Cardiac fibroblast (primary cell): Measurements from ENCODE around the gene PTPN2.
"Not testable (repeated sequence)": the region's sequence is repeated elsewhere in the genome, so short reads cannot be mapped to it uniquely, and the experiment has no call there.

Experiments
- DNase-seq, 2 donors: peaks; one replicate each; pipeline versions ENCODE4 v3.0.0 to v3.0.0-alpha.2; 2010; ENCODE audit warnings: low read depth in 2 of 2
- H3K4me3 ChIP-seq, 2 donors: replicated peaks in 1 of 2; 1 replicate in 1 of 2; 2 replicates in 1 of 2; pipeline ENCODE4 v1.5.1; 2011; ENCODE audit warnings: low read depth in 2 of 2, low read length in 2 of 2, mild to moderate bottlenecking in 2 of 2, moderate library complexity in 1 of 2
- CTCF ChIP-seq: IDR thresholded peaks from one replicate; pipeline ENCODE4 v1.5.1; 2011; ENCODE audit warnings: low read depth, mild to moderate bottlenecking, low read length, inconsistent platforms

PTPN2 gene

GRCh38 chr18:12767580-12768155 is 116.4 kb downstream of the PTPN2 start:
- DNase-seq, result no peak
- no peak overlapping the region for H3K4me3 ChIP-seq
- no peak for TF ChIP-seq CTCF

GRCh38 chr18:12766986-12767433 is 117.0 kb downstream of the PTPN2 start:
- H3K4me3 ChIP-seq, result no peak overlapping the region

GRCh38 chr18:12765586-12765985 is 118.5 kb downstream of the PTPN2 start:
- DNase-seq, result no peak
- no peak overlapping the region for H3K4me3 ChIP-seq
- TF ChIP-seq CTCF, result no peak

More at GRCh38 chr18:12766986-12767433, 117.0 kb downstream of the PTPN2 start:
- TF ChIP-seq CTCF, result no peak
- DNase-seq, result no peak

- no peak overlapping the region for H3K4me3 ChIP-seq
- no peak for TF ChIP-seq CTCF
- no peak for DNase-seq
Measured at GRCh38 chr18:12765126-12765525, 118.9 kb downstream of the PTPN2 start.

GRCh38 chr18:12758566-12758965 is 125.5 kb downstream of the PTPN2 start:
- H3K4me3 ChIP-seq, DNase-seq: not testable (repeated sequence)

- not testable (repeated sequence) for DNase-seq
Measured at GRCh38 chr18:12756619-12757239, 127.3 kb downstream of the PTPN2 start.

GRCh38 chr18:12755606-12756005 is 128.4 kb downstream of the PTPN2 start:
- not testable (repeated sequence) for DNase-seq, H3K4me3 ChIP-seq

More at GRCh38 chr18:12756619-12757239, 127.3 kb downstream of the PTPN2 start:
- not testable (repeated sequence) for H3K4me3 ChIP-seq

GRCh38 chr18:12754511-12754910 is 129.5 kb downstream of the PTPN2 start:
- H3K4me3 ChIP-seq, result no peak overlapping the region
- no peak for TF ChIP-seq CTCF
- no peak for DNase-seq
